HEK293 (cell line): ENCODE measurements around the gene CHRNA4.

Source experiments
- CTCF ChIA-PET: fragments of 350-600 bp; formaldehyde crosslinking; extraction: SDS; loops from one replicate; lab custom pipeline; 2021; ENCODE audit warnings: antibody characterized with exemption; lab: Yijun Ruan, JAX
- POLR2A ChIA-PET: fragments of 300-600 bp; formaldehyde crosslinking; extraction: SDS; loops from one replicate; lab custom pipeline; 2020; ENCODE audit warnings: antibody characterized with exemption, inconsistent platforms; lab: Yijun Ruan, JAX
- H3K27ac ChIP-seq: fragments of 200-500 bp; sonication (Bioruptor generic); 2 replicates; pipeline ENCODE4 v1.5.1; 2014; ENCODE audit warnings: low read depth, low read length, control low read depth, inconsistent platforms; ENCODE audit errors: extremely low read depth
- H3K36me3 ChIP-seq, 2 experiments: fragments of 200-500 bp in 1 of 2; sonication (Bioruptor generic) in 1 of 2; 1 replicate in 1 of 2; 2 replicates in 1 of 2; pipeline ENCODE4 v1.5.1; 2014 to 2017; ENCODE audit warnings: inconsistent platforms in 2 of 2, low read length in 2 of 2; ENCODE audit not compliant: control insufficient read depth in 2 of 2, insufficient read depth in 1 of 2
- H3K4me1 ChIP-seq: fragments of 200-500 bp; sonication (Bioruptor generic); 2 replicates; pipeline ENCODE4 v1.5.1; 2014; ENCODE audit warnings: mild to moderate bottlenecking, low read length, inconsistent platforms; ENCODE audit not compliant: control insufficient read depth, insufficient read depth
- H3K4me3 ChIP-seq: 2 replicates; pipeline ENCODE4 v1.5.1; 2011; ENCODE audit warnings: low read depth, mild to moderate bottlenecking, control low read depth, low read length, moderate library complexity
- H3K9me3 ChIP-seq: fragments of 200-500 bp; sonication (Bioruptor generic); 2 replicates; pipeline ENCODE4 v1.5.1; 2014; ENCODE audit warnings: low read depth, low read length, inconsistent platforms; ENCODE audit not compliant: control insufficient read depth, insufficient read depth
- GLI4 ChIP-seq: fragments of 450-650 bp; formaldehyde crosslinking; IDR thresholded peaks from 2 replicates; pipeline ENCODE4 v1.5.1; 2016; ENCODE audit warnings: missing biosample characterization, missing genetic modification characterization
- GLIS2 ChIP-seq: fragments of 450-650 bp; formaldehyde crosslinking; IDR thresholded peaks from 2 replicates; pipeline ENCODE4 v1.5.1; 2016; ENCODE audit warnings: missing biosample characterization, missing genetic modification characterization
- SALL2 ChIP-seq: fragments of 450-650 bp; formaldehyde crosslinking; IDR thresholded peaks from 2 replicates; pipeline ENCODE4 v1.5.0; 2017; ENCODE audit warnings: missing biosample characterization, mild to moderate bottlenecking, missing genetic modification characterization, borderline replicate concordance
- SCRT2 ChIP-seq: fragments of 450-650 bp; formaldehyde crosslinking; IDR thresholded peaks from 2 replicates; pipeline ENCODE4 v1.5.1; 2016; ENCODE audit warnings: missing biosample characterization, missing genetic modification characterization
- ZBTB8A ChIP-seq: fragments of 450-650 bp; formaldehyde crosslinking; IDR thresholded peaks from 2 replicates; pipeline ENCODE4 v1.5.1; 2016; ENCODE audit warnings: missing biosample characterization, missing genetic modification characterization
- ZIC2 ChIP-seq: fragments of 450-650 bp; formaldehyde crosslinking; IDR thresholded peaks from 2 replicates; pipeline ENCODE4 v1.5.1; 2016; ENCODE audit warnings: missing biosample characterization, missing genetic modification characterization
- ZNF2 ChIP-seq: fragments of 450-650 bp; formaldehyde crosslinking; IDR thresholded peaks from 2 replicates; pipeline ENCODE4 v1.5.1; 2016; ENCODE audit warnings: missing biosample characterization, missing genetic modification characterization
- ZNF202 ChIP-seq: fragments of 450-650 bp; formaldehyde crosslinking; IDR thresholded peaks from 2 replicates; pipeline ENCODE4 v1.5.1; 2016; ENCODE audit warnings: missing biosample characterization, missing genetic modification characterization, borderline replicate concordance
- ZNF214 ChIP-seq: fragments of 450-650 bp; formaldehyde crosslinking; IDR thresholded peaks from 2 replicates; pipeline ENCODE4 v1.5.1; 2017; ENCODE audit warnings: missing biosample characterization, mild to moderate bottlenecking, missing genetic modification characterization, borderline replicate concordance
- ZNF302 ChIP-seq: fragments of 450-650 bp; formaldehyde crosslinking; IDR thresholded peaks from 2 replicates; pipeline ENCODE4 v1.5.1; 2016; ENCODE audit warnings: missing biosample characterization, missing genetic modification characterization, low read depth
- ZNF335 ChIP-seq: fragments of 450-650 bp; formaldehyde crosslinking; conservative IDR thresholded peaks from 2 replicates; pipeline ENCODE4 v1.5.1; 2016; ENCODE audit warnings: missing biosample characterization, missing genetic modification characterization
- ZNF366 ChIP-seq: fragments of 450-650 bp; formaldehyde crosslinking; conservative IDR thresholded peaks from 2 replicates; pipeline ENCODE4 v1.5.1; 2016; ENCODE audit warnings: missing biosample characterization, missing genetic modification characterization
- ZNF416 ChIP-seq: fragments of 450-650 bp; formaldehyde crosslinking; IDR thresholded peaks from 2 replicates; pipeline ENCODE4 v1.5.1; 2016; ENCODE audit warnings: missing biosample characterization, missing genetic modification characterization
- ZNF768 ChIP-seq: fragments of 450-650 bp; formaldehyde crosslinking; IDR thresholded peaks from 2 replicates; pipeline ENCODE4 v1.5.1; 2018; ENCODE audit warnings: missing biosample characterization, mild to moderate bottlenecking, missing genetic modification characterization
- ZNF776 ChIP-seq: fragments of 450-650 bp; formaldehyde crosslinking; IDR thresholded peaks from 2 replicates; pipeline ENCODE4 v1.5.0; 2017; ENCODE audit warnings: missing biosample characterization, missing genetic modification characterization, borderline replicate concordance

Gene CHRNA4

GRCh38 chr20:63366390-63367365 lies 5.5 kb upstream of the CHRNA4 start (continued):
- TF ChIP-seq ZNF335 (no peak), ZNF202 (tag by site-specific recombination) (no peak), ZNF2 (no peak), ZNF302 (tag by site-specific recombination) (no peak), SCRT2 (tag by site-specific recombination) (peak; percentile 73; the same call in 1 of the 2 replicates), ZNF768 (tag by site-specific recombination) (no peak), ZNF776 (tag by site-specific recombination) (no peak), ZNF214 (tag by site-specific recombination) (no peak), ZNF416 (tag by site-specific recombination) (no peak)
- TF ChIP-seq, all 188 proteins: peak for 4

DNA sequence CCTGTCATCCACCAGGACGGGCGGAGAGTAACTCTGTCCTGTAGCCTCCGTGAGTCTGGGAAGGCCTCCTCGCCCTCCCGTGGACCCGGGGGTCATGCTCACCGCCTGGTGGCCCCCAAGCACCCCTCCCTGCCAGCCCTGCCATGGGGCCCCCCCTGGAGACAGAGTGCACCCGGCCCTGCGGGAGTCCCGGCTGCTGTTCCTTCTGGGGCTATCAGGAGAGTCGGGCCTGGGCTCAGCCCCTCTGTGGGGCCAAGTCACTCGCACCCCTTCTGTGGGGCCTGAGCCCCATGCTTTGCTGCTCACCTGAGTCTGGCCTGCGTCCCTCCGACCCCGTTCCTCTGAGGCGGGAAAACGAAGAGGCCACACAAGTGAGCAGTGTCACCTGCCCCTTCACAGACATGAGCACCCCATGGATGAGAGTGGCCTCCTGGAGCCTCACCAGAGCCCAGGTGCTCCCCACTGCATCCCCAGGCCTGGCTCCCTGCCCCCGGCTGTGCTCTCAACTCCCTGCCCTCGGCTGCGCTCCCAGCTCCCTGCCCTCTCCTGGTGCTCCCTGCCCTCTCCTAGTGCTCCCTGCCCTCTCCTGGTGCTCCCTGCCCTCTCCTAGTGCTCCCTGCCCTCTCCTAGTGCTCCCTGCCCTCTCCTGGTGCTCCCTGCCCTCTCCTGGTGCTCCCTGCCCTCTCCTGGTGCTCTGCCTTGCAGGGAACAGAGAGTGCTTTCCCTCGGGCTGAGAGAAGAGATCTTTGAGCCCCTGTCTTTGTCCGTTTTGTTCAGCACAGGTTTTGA lies 4.6 kb upstream of the CHRNA4 start:
- POLR2A ChIA-PET = no interaction called here
- Histone ChIP-seq H3K4me1 (no peaks in the 10 kb centered on the region), H3K9me3 (no peaks in the 10 kb centered on the region), H3K36me3 (no peaks in the 10 kb centered on the region), H3K4me3 (no peak overlapping the region), H3K27ac (no peak overlapping the region)
- CTCF ChIA-PET = no interaction called here
- TF ChIP-seq GLIS2 (0 out of 2 replicates have a peak, but pooled peaks have one; percentile 20), GLI4 (tag by site-specific recombination) (no peak)
- TF ChIP-seq, all 188 proteins: peak for 1

DNA sequence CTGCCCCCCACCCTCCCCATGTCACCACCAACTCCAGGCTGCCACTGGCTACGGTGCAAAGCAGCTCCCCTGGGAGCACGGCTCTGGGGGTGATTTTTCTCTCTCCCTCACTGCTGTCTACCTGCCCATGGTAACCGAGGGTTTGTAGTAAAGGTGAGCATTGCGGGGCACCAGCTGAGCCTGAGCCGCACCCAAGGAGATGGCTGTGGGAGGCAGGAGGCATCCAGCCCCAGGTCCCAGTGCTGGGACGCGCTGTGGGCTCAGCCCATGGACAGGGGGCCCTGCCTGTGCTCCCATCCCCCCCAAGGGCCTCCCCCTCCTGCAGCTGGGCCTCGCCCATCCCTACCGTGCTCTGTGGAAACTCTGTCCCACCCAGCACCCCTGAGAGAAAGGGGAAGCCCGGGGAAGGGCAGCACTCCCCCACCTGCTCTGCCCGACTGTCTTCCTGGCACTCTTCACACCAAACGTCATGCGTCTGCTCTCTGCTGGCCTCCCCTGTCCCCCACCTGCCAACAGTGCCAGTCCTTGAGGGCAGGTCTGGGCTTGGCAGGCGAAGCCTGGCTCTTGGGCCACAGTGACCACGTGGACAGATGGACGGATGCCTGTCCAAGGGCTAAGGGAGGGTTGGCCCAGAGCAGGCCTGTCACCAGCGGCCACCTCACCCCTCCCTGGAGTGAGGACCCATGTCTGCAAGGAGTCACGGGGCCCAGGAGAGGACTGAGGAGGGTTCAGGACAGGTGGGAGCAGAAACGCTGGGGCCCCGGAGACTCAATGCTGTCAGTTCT lies 3.8 kb upstream of the CHRNA4 start:
- no peaks in the 10 kb centered on the region for H3K9me3 ChIP-seq
- ChIA-PET CTCF (interaction anchor here (1.4 kb wide), 1 partner anchor 55 kb away, joined by 5 read pairs; no protein-coding TSS in a partner anchor), POLR2A (no interaction called here)
- TF ChIP-seq ZBTB8A (tag by site-specific recombination) (no peak), ZIC2 (tag by site-specific recombination) (no peak), SALL2 (no peak)
- no peaks in the 10 kb centered on the region for H3K4me1 ChIP-seq
- H3K36me3 ChIP-seq = no peaks in the 10 kb centered on the region
- H3K27ac ChIP-seq = no peak overlapping the region
- no peak overlapping the region for H3K4me3 ChIP-seq

- no peaks in the 10 kb centered on the region for H3K9me3 ChIP-seq
- H3K4me1 ChIP-seq = no peaks in the 10 kb centered on the region
- H3K4me3 ChIP-seq = no peak overlapping the region
- ChIA-PET CTCF (interaction anchor here (1.0 to 1.4 kb wide), 2 partner anchors 17 to 55 kb away, joined by 5 read pairs; no protein-coding TSS in a partner anchor), POLR2A (no interaction called here)
- no peak overlapping the region for H3K27ac ChIP-seq
- TF ChIP-seq ZNF366 = no peak
- H3K36me3 ChIP-seq = no peaks in the 10 kb centered on the region
These were observed 2.9 kb upstream of the CHRNA4 start for GRCh38 chr20:63363981-63364561.
